MCF 10A (cell line): ENCODE data around the gene SLC25A13. TPM values are rescaled to one million over a fixed set of nuclear protein-coding genes. Genes with fewer than 3 reads are reported as not detected.

ENCODE experiments used
- BruUV-seq: library from RNA; stranded (reverse); fragments of 400-500 nt; replicated peaks from 2 replicates; lab custom pipeline; 2021; lab: Mats Ljungman, UMichigan
- CTCF ChIA-PET: fragments of 300-600 bp; sonication (Branson Sonifier 250); formaldehyde crosslinking; extraction: SDS; loops from one replicate; lab custom pipeline; 2021; ENCODE audit warnings: antibody characterized with exemption, inconsistent platforms; lab: Yijun Ruan, JAX
- POLR2A ChIA-PET: fragments of 300-600, 350-650 bp; sonication (Branson Sonifier 250); formaldehyde crosslinking; extraction: SDS; loops from one replicate; lab custom pipeline; 2020; ENCODE audit warnings: antibody characterized with exemption, inconsistent platforms; lab: Yijun Ruan, JAX
- DNase-seq: peaks from one replicate; pipeline ENCODE4 v3.0.0-alpha.2; 2018; ENCODE audit not compliant: unreplicated experiment
- H3K27ac Mint-ChIP-seq: one replicate; pipeline ENCODE4 v1.8.0; 2022; ENCODE audit warnings: mild to moderate bottlenecking, low read depth, mixed read lengths; ENCODE audit not compliant: unreplicated experiment
- H3K27me3 Mint-ChIP-seq: one replicate; pipeline ENCODE4 v1.8.0; 2022; ENCODE audit warnings: mixed read lengths; ENCODE audit not compliant: insufficient read depth, unreplicated experiment
- H3K36me3 Mint-ChIP-seq: one replicate; pipeline ENCODE4 v1.8.0; 2022; ENCODE audit warnings: mild to moderate bottlenecking, moderate library complexity, mixed read lengths; ENCODE audit not compliant: insufficient read depth, unreplicated experiment
- H3K4me1 Mint-ChIP-seq: one replicate; pipeline ENCODE4 v1.8.0; 2022; ENCODE audit warnings: mixed read lengths; ENCODE audit not compliant: insufficient read depth, unreplicated experiment
- H3K4me3 Mint-ChIP-seq: one replicate; pipeline ENCODE4 v1.8.0; 2022; ENCODE audit warnings: mild to moderate bottlenecking, moderate library complexity, mixed read lengths; ENCODE audit not compliant: unreplicated experiment
- H3K9me3 Mint-ChIP-seq: one replicate; pipeline ENCODE4 v1.8.0; 2022; ENCODE audit warnings: mixed read lengths; ENCODE audit not compliant: unreplicated experiment
- CTCF ChIP-seq: fragments of 200-600 bp; IDR thresholded peaks from one replicate; pipeline ENCODE4 v1.8.0; 2022; ENCODE audit warnings: antibody characterized with exemption, mild to moderate bottlenecking; ENCODE audit not compliant: unreplicated experiment
- intact Hi-C: fragments of 100-400 bp; cut with micrococcal nuclease; formaldehyde crosslinking; loops from 2 replicates; pipeline ENCODE4 v1.14.1; 2022
- microRNA-seq: library from miRNA; unstranded; fragments of <30 nt; microRNA quantifications from one replicate; pipeline ENCODE4 v1.2.0, GENCODE V29; 2022
- total RNA-seq: library from RNA; stranded (reverse); gene quantifications from 2 replicates; pipeline ENCODE4 v1.2.3, GENCODE V29; 2022

Gene SLC25A13
- total RNA-seq, 1 experiment from 2014 or later: 28.6 TPM

GRCh38 chr7:96075510-96076349 is 246.2 kb downstream of the SLC25A13 start:
- H3K9me3 Mint-ChIP-seq: no peaks in the 10 kb centered on the region
- H3K4me3 Mint-ChIP-seq: peak overlapping the region; percentile 62
- peak; percentile 57 for DNase-seq
- ChIA-PET CTCF (interaction anchor here (0.6 to 4.3 kb wide), 30 partner anchors 10 to 1288 kb away, joined by 3 to 36 read pairs (median 3); no protein-coding TSS in a partner anchor), POLR2A (interaction anchor here (0.6 kb wide), 1 partner anchor 23 kb away, joined by 3 read pairs; no protein-coding TSS in a partner anchor)
- TF ChIP-seq CTCF: peak; percentile 91
- no TSS peak for BruUV-seq
- peaks cover 75% of the 10 kb centered on the region for H3K27me3 Mint-ChIP-seq
- intact Hi-C loops: loop anchor here (1.0 to 10.0 kb wide), 7 partner anchors 99 to 990 kb away; partner anchors contain the start of gene SLC25A13
- no peak overlapping the region for H3K27ac Mint-ChIP-seq
- H3K4me1 Mint-ChIP-seq: peaks cover 7% of the 10 kb centered on the region
- H3K36me3 Mint-ChIP-seq: no peaks in the 10 kb centered on the region

GRCh38 chr7:96074871-96075270 is 247.0 kb downstream of the SLC25A13 start:
- peaks cover 7% of the 10 kb centered on the region for H3K4me1 Mint-ChIP-seq
- no peak overlapping the region for H3K27ac Mint-ChIP-seq
- H3K36me3 Mint-ChIP-seq: no peaks in the 10 kb centered on the region
- intact Hi-C loops: loop anchor here (1.0 to 10.0 kb wide), 7 partner anchors 100 to 990 kb away; partner anchors contain the start of gene SLC25A13
- no peak for TF ChIP-seq CTCF
- POLR2A ChIA-PET: no interaction called here
- no peaks in the 10 kb centered on the region for H3K9me3 Mint-ChIP-seq
- peaks cover 77% of the 10 kb centered on the region for H3K27me3 Mint-ChIP-seq
- no peak for DNase-seq
- BruUV-seq: no TSS peak
- H3K4me3 Mint-ChIP-seq: no peak overlapping the region
- CTCF ChIA-PET: interaction anchor here (0.6 to 4.3 kb wide), 18 partner anchors 11 to 1009 kb away, joined by 3 to 36 read pairs (median 4); no protein-coding TSS in a partner anchor

Small RNA genes lying within 50 kb of the gene (microRNA-seq; reads per million reads assigned to microRNA genes)
- gene MIR591: not detected
